Progenitor cell of endocrine pancreas (in vitro differentiated cells): Measurements from ENCODE around the gene VCAN. TPM values are rescaled to one million over a fixed set of nuclear protein-coding genes. Genes with fewer than 3 reads are reported as not detected.

ENCODE experiments used
- DNase-seq: peaks from one replicate; pipeline ENCODE4 v3.0.0; 2021; ENCODE audit warnings: low spot score; ENCODE audit not compliant: unreplicated experiment
- H3K27ac Mint-ChIP-seq: 2 replicates; pipeline ENCODE4 v1.8.0; 2021; ENCODE audit warnings: mild to moderate bottlenecking, moderate library complexity, mixed read lengths
- H3K27me3 Mint-ChIP-seq: 2 replicates; pipeline ENCODE4 v1.8.0; 2021; ENCODE audit warnings: mixed read lengths
- H3K36me3 Mint-ChIP-seq: 2 replicates; pipeline ENCODE4 v1.8.0; 2022; ENCODE audit warnings: mixed read lengths; ENCODE audit not compliant: insufficient read depth
- H3K4me1 Mint-ChIP-seq: 2 replicates; pipeline ENCODE4 v1.8.0; 2021; ENCODE audit warnings: low read depth, mixed read lengths
- H3K4me3 Mint-ChIP-seq: 2 replicates; pipeline ENCODE4 v1.8.0; 2021; ENCODE audit warnings: low read depth, mild to moderate bottlenecking, moderate library complexity, mixed read lengths
- H3K9me3 Mint-ChIP-seq: 2 replicates; pipeline ENCODE4 v1.8.0; 2021; ENCODE audit warnings: low read depth, mixed read lengths
- CTCF ChIP-seq: fragments of 200-600 bp; sonication (generic); IDR thresholded peaks from one replicate; pipeline ENCODE4 v1.5.0; 2021; ENCODE audit warnings: antibody characterized with exemption, mild to moderate bottlenecking; ENCODE audit not compliant: unreplicated experiment
- total RNA-seq: library from RNA; stranded (reverse); gene quantifications from 2 replicates; pipeline ENCODE4 v1.2.1, GENCODE V29; 2021

VCAN gene
- total RNA-seq, 1 donor from 2014 or later: 673 TPM

- no peak overlapping the region for H3K4me3 Mint-ChIP-seq
- DNase-seq: no peak
- TF ChIP-seq CTCF: no peak
- peaks cover 4% of the 10 kb centered on the region for H3K4me1 Mint-ChIP-seq
- peaks cover 45% of the 10 kb centered on the region for H3K36me3 Mint-ChIP-seq
- no peaks in the 10 kb centered on the region for H3K27me3 Mint-ChIP-seq
- peak overlapping the region; percentile 56 for H3K27ac Mint-ChIP-seq
- H3K9me3 Mint-ChIP-seq: peaks cover 11% of the 10 kb centered on the region
Measured at GRCh38 chr5:83507431-83507830, 35.9 kb downstream of the VCAN start.

GRCh38 chr5:83509540-83509939 lies 38.0 kb downstream of the VCAN start:
- peaks cover 4% of the 10 kb centered on the region for H3K4me1 Mint-ChIP-seq
- peaks cover 11% of the 10 kb centered on the region for H3K9me3 Mint-ChIP-seq
- H3K27ac Mint-ChIP-seq: peak overlapping the region; percentile 67
- TF ChIP-seq CTCF: no peak
- H3K27me3 Mint-ChIP-seq: no peaks in the 10 kb centered on the region
- H3K4me3 Mint-ChIP-seq: no peak overlapping the region
- no peak for DNase-seq
- peaks cover 33% of the 10 kb centered on the region for H3K36me3 Mint-ChIP-seq

- Mint-ChIP-seq H3K27ac (peak overlapping the region; percentile 20), H3K9me3 (peaks cover 6% of the 10 kb centered on the region), H3K4me3 (no peak overlapping the region), H3K27me3 (no peaks in the 10 kb centered on the region), H3K36me3 (peaks cover 32% of the 10 kb centered on the region), H3K4me1 (peaks cover 4% of the 10 kb centered on the region)
- no peak for DNase-seq
- TF ChIP-seq CTCF: no peak
Measured at GRCh38 chr5:83510260-83510659, 38.7 kb downstream of the VCAN start.

- Mint-ChIP-seq H3K27ac (no peak overlapping the region), H3K9me3 (no peaks in the 10 kb centered on the region), H3K36me3 (peaks cover 28% of the 10 kb centered on the region), H3K4me3 (no peak overlapping the region), H3K4me1 (peaks cover 4% of the 10 kb centered on the region), H3K27me3 (no peaks in the 10 kb centered on the region)
- no peak for TF ChIP-seq CTCF
- DNase-seq: no peak
Measured at GRCh38 chr5:83512061-83512745, 40.7 kb downstream of the VCAN start.

GRCh38 chr5:83513081-83513480 lies 41.5 kb downstream of the VCAN start:
- Mint-ChIP-seq H3K9me3 (no peaks in the 10 kb centered on the region), H3K4me3 (no peak overlapping the region), H3K36me3 (peaks cover 27% of the 10 kb centered on the region), H3K4me1 (peaks cover 2% of the 10 kb centered on the region), H3K27ac (no peak overlapping the region), H3K27me3 (no peaks in the 10 kb centered on the region)
- no peak for DNase-seq
- TF ChIP-seq CTCF: no peak
